ENCODE data around the gene WDR83. TPM values are rescaled to one million over a fixed set of nuclear protein-coding genes. Genes with fewer than 3 reads are reported as not detected.
A peak's percentile ranks its signal among the peaks of the same experiment; 100 is the strongest.
"Not testable (repeated sequence)": the region's sequence is repeated elsewhere in the genome, so short reads cannot be mapped to it uniquely, and the experiment has no call there.

The WDR83 gene
- total RNA-seq, 4 donors from 2014 or later: 2.2 to 8.4 (median 3.7) TPM

- peak; percentile 87 to 95 for DNase-seq
Observed at GRCh38 chr19:12696366-12697335, 30.0 kb downstream of the WDR83 start, which contains the start of gene FBXW9. Gene FBXW9 (minus strand): TSS chr19:12696631. CDS start chr19:12696581, 50 bp downstream.

DNA sequence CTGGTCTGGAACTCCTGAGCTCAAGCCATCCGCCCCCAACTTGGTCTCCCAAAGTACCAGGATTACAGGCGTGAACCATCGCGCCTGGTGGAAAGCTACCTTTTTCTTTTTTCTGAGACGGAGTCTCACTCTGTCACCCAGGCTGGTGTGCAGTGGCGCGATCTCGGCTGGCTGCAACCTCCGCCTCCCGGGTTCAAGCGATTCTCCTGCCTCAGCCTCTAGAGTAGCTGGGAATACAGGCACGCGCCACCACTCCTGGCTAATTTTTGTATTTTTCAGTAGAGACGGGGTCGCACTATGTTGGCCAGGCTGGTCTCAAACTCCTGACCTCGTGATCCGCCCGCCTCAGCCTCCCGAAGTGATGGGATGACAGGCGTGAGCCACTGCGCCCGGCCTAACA, 30.8 kb downstream of the WDR83 start:
- intact Hi-C loops (cut with DNase I; ENCODE audit: low total_unique reads); ATAC-seq; DNase-seq; H3K9me3 ChIP-seq; H3K27me3 ChIP-seq; in situ Hi-C loops (cut with MboI; ENCODE audit: low sequenced_read_pairs in 4 of 4): not testable (repeated sequence)
- H3K27ac ChIP-seq: peak overlapping the region in 1 of 4 donors; percentile 84
- H3K36me3 ChIP-seq: peaks cover 0 to 28% of the 10 kb centered on the region in 2 donors
- peak overlapping the region in 2 of 4 donors; percentile 78 to 95 for H3K4me3 ChIP-seq
- H3K4me1 ChIP-seq: peaks cover 9 to 16% of the 10 kb centered on the region in 2 donors

More at GRCh38 chr19:12696366-12697335, 30.0 kb downstream of the WDR83 start, which contains the start of gene FBXW9:
- H3K27me3 ChIP-seq: no peaks in the 10 kb centered on the region
- in situ Hi-C loops (cut with MboI; ENCODE audit: low sequenced_read_pairs in 4 of 4): no loop called here
- peaks cover 9 to 16% of the 10 kb centered on the region in 2 donors for H3K4me1 ChIP-seq
- peak within 1 kb of the TSS; percentile 76 to 92 (median 86) for H3K27ac ChIP-seq
- no peaks in the 10 kb centered on the region for H3K9me3 ChIP-seq
- peak within 1 kb of the TSS; percentile 78 to 98 (median 95) for H3K4me3 ChIP-seq
- peak in 1 of 2 donors; percentile 50 for TF ChIP-seq POLR2A (IDR thresholded peaks at IDR 0.05)
- TF ChIP-seq, protein P1, sequence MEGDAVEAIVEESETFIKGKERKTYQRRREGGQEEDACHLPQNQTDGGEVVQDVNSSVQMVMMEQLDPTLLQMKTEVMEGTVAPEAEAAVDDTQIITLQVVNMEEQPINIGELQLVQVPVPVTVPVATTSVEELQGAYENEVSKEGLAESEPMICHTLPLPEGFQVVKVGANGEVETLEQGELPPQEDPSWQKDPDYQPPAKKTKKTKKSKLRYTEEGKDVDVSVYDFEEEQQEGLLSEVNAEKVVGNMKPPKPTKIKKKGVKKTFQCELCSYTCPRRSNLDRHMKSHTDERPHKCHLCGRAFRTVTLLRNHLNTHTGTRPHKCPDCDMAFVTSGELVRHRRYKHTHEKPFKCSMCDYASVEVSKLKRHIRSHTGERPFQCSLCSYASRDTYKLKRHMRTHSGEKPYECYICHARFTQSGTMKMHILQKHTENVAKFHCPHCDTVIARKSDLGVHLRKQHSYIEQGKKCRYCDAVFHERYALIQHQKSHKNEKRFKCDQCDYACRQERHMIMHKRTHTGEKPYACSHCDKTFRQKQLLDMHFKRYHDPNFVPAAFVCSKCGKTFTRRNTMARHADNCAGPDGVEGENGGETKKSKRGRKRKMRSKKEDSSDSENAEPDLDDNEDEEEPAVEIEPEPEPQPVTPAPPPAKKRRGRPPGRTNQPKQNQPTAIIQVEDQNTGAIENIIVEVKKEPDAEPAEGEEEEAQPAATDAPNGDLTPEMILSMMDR (IDR thresholded peaks at IDR 0.05 in 4 of 5, conservative IDR thresholded peaks at IDR 0.05 in 1 of 5): no peak
- intact Hi-C loops (cut with DNase I; ENCODE audit: low total_unique reads): no loop called here
- ATAC-seq: peak; percentile 96
- H3K36me3 ChIP-seq: peaks cover 0 to 20% of the 10 kb centered on the region in 2 donors

- intact Hi-C loops (cut with DNase I; ENCODE audit: low total_unique reads): no loop called here
Observed at GRCh38 chr19:12698138-12698537, 31.5 kb downstream of the WDR83 start.

DNA sequence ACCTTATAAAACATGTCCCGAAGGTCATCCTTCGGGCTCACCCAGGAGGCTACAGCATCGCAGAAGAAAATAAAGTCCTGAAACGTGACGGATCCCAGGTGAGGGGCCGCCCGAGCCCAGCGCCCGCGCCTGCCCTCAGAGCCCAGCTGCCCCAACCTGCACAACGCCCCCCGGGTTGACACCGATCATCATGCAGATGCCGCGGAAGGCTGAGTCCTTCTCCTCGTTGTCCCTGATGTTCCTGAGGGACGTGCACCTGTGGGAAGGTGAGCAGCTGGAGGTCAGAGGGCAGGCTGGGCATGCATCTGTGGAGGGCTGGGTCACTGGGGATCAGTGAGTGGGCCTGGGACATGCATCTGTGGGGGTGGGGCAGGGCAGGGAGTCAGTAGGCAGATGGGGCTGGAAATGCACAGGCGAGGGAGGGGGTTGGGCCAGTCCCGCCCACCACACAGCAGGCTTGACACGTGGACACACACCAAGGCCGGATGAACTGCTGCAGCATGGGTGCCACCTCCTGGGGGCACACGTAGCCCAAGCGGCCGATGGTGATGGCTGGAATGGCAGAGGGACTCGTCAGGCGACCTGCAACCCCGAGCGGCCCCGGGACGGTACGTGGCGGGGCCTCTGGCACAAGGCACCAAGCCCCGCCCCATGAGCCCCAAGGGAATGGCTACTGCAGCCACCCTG, 35.1 kb downstream of the WDR83 start:
- in situ Hi-C loops (cut with MboI; ENCODE audit: low sequenced_read_pairs in 4 of 4): no loop called here
- no peak for TF ChIP-seq POLR2A (IDR thresholded peaks at IDR 0.05)
- TF ChIP-seq, protein P1 (IDR thresholded peaks at IDR 0.05 in 4 of 5, conservative IDR thresholded peaks at IDR 0.05 in 1 of 5): no peak

More at GRCh38 chr19:12698138-12698537, 31.5 kb downstream of the WDR83 start:
- TF ChIP-seq, protein P1 (IDR thresholded peaks at IDR 0.05 in 4 of 5, conservative IDR thresholded peaks at IDR 0.05 in 1 of 5): no peak
- TF ChIP-seq POLR2A (IDR thresholded peaks at IDR 0.05): no peak
- DNase-seq: no peak
- H3K4me3 ChIP-seq: no peak overlapping the region
- no peak for ATAC-seq
- H3K36me3 ChIP-seq: peaks cover 0 to 35% of the 10 kb centered on the region in 2 donors
- no peaks in the 10 kb centered on the region for H3K27me3 ChIP-seq
- no peaks in the 10 kb centered on the region for H3K9me3 ChIP-seq
- peaks cover 9 to 16% of the 10 kb centered on the region in 2 donors for H3K4me1 ChIP-seq
- H3K27ac ChIP-seq: no peak overlapping the region
- in situ Hi-C loops (cut with MboI; ENCODE audit: low sequenced_read_pairs in 4 of 4): no loop called here

More for the DNA sequence above, 35.1 kb downstream of the WDR83 start:
- DNase-seq (no peak), ATAC-seq (no peak)
- intact Hi-C loops (cut with DNase I; ENCODE audit: low total_unique reads): no loop called here
- Histone ChIP-seq H3K4me3 (no peak overlapping the region), H3K4me1 (peaks cover 0 to 6% of the 10 kb centered on the region in 2 donors), H3K27me3 (no peaks in the 10 kb centered on the region), H3K9me3 (no peaks in the 10 kb centered on the region), H3K27ac (no peak overlapping the region), H3K36me3 (peaks cover 0 to 71% of the 10 kb centered on the region in 2 donors)

Measured in gastrocnemius medialis (tissue), 4 donors.